Mesangial cell (primary cell): ENCODE measurements around the gene NDUFS6. TPM values are rescaled to one million over a fixed set of nuclear protein-coding genes. Genes with fewer than 3 reads are reported as not detected.

Source experiments
- total RNA-seq: library from RNA; depleted of rRNA; stranded (reverse); fragments of >200 nt; gene quantifications from 2 replicates; pipeline ENCODE4 v1.2.3, GENCODE V29; 2015

NDUFS6 gene
- total RNA-seq: 80.5 and 112 TPM in 2 replicates

GRCh38 chr5:1801222-1801966 is at the start of gene NDUFS6:
Gene NDUFS6 (plus strand): TSS chr5:1801407. CDS start chr5:1801418, 11 bp downstream.

GRCh38 chr5:1799602-1800471 is 1.4 kb upstream of the NDUFS6 start, which contains the start of gene MRPL36:
Gene MRPL36 (minus strand): TSS chr5:1799837. CDS start chr5:1798935, 902 bp downstream.

Other genes starting within 250 kb of the NDUFS6 start
- 75.8 and 79.6 TPM in 2 replicates for gene MRPL36, start 1.6 kb upstream of the NDUFS6 start, total RNA-seq
- 2.0 and 2.3 TPM in 2 replicates for gene IRX4, start 81.5 kb downstream of the NDUFS6 start, total RNA-seq